ENCODE data around the gene TBCEL. TPM values are rescaled to one million over a fixed set of nuclear protein-coding genes. Genes with fewer than 3 reads are reported as not detected.

The TBCEL gene
- total RNA-seq, 2 experiments from 2014 or later, result 6.8 to 7.2 TPM

GRCh38 chr11:121070951-121071845 lies 47.3 kb downstream of the TBCEL start:
- Mint-ChIP-seq H3K36me3 (ENCODE audit: low read depth) (peaks cover 26% of the 10 kb centered on the region), H3K27me3 (no peaks in the 10 kb centered on the region), H3K9me3 (no peaks in the 10 kb centered on the region), H3K27ac (no peak overlapping the region), H3K4me1 (ENCODE audit: low read depth) (no peaks in the 10 kb centered on the region), H3K4me3 (no peak overlapping the region)
- CTCF ChIA-PET, result no interaction called here
- POLR2A ChIA-PET, result interaction anchor here (0.7 kb wide), 1 partner anchor 380 kb away, joined by 3 read pairs; no protein-coding TSS in a partner anchor
- no peak for TF ChIP-seq CTCF (IDR thresholded peaks at IDR 0.05)
- ATAC-seq, result no peak
- no peak for DNase-seq
- intact Hi-C loops (cut with micrococcal nuclease), result no loop called here

DNA sequence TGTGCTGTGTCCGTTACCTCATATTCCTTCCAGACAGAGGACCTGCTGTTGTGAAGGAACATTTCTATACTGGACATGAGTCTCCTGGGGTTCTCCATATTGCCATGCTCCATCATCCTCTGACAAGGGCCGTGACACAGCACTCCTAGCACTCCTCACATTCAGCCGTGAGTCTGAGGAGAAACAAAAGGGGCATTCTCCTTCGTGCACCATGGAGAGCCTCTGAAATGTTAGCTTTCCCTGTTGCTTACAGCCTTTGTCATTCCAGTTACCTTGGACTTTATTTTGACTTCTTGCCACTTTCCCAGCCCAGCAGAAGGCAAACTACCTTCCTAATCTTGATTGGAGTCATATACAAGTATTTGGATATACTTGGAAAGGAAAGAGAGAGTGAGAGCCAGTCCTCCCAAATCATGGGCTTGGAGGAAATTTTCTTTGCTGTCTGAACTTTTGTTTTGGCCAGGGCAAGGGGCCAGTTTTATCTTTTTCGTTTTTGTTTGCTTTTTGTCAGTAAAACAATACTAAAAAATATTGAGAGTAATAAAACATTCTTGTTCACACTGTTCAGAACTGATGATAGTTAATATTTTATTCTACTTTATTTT lies 48.0 kb downstream of the TBCEL start:
- Mint-ChIP-seq H3K4me1 (ENCODE audit: low read depth) (no peaks in the 10 kb centered on the region), H3K27me3 (no peaks in the 10 kb centered on the region), H3K4me3 (no peak overlapping the region), H3K27ac (no peak overlapping the region), H3K36me3 (ENCODE audit: low read depth) (peaks cover 26% of the 10 kb centered on the region), H3K9me3 (no peaks in the 10 kb centered on the region)
- intact Hi-C loops (cut with micrococcal nuclease), result no loop called here
- DNase-seq, result no peak
- ATAC-seq, result no peak
- ChIA-PET POLR2A (interaction anchor here (0.7 kb wide), 1 partner anchor 379 kb away, joined by 3 read pairs; no protein-coding TSS in a partner anchor), CTCF (no interaction called here)
- TF ChIP-seq CTCF (IDR thresholded peaks at IDR 0.05), result no peak

DNA sequence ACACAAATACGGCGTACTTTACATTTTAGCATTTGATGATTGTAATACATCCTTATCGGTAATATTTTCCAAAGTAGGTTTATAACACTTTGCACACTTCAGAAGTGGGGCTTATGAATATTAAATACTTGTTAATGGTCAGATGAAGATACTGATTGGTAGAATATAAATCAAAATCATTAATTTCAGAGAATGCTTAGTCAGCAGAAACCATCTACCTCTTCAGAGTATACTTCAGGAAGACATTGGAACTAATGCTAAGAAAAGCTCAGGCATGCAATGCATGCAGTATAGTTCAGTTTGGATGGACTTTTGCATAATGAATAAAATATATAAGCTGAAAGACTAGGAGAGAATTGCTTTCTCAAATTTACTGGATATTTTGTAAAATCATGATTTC lies 57.4 kb downstream of the TBCEL start:
- intact Hi-C loops (cut with micrococcal nuclease), result no loop called here
- H3K9me3 Mint-ChIP-seq, result no peaks in the 10 kb centered on the region
- no peak for ATAC-seq
- no peaks in the 10 kb centered on the region for H3K27me3 Mint-ChIP-seq
- no peak for TF ChIP-seq CTCF (IDR thresholded peaks at IDR 0.05)
- H3K27ac Mint-ChIP-seq, result no peak overlapping the region
- CTCF ChIA-PET, result no interaction called here
- POLR2A ChIA-PET, result no interaction called here
- peaks cover 8% of the 10 kb centered on the region for H3K4me1 Mint-ChIP-seq (ENCODE audit: low read depth)
- no peak overlapping the region for H3K4me3 Mint-ChIP-seq
- peaks cover 7% of the 10 kb centered on the region for H3K36me3 Mint-ChIP-seq (ENCODE audit: low read depth)
- DNase-seq, result no peak

- intact Hi-C loops (cut with micrococcal nuclease), result no loop called here
- ChIA-PET CTCF (interaction anchor here (1.3 kb wide), 1 partner anchor 112 kb away, joined by 5 read pairs; no protein-coding TSS in a partner anchor), POLR2A (no interaction called here)
- DNase-seq, result no peak
- H3K9me3 Mint-ChIP-seq, result no peaks in the 10 kb centered on the region
- no peaks in the 10 kb centered on the region for H3K27me3 Mint-ChIP-seq
- H3K4me3 Mint-ChIP-seq, result no peak overlapping the region
- ATAC-seq, result no peak
- H3K4me1 Mint-ChIP-seq (ENCODE audit: low read depth), result peaks cover 8% of the 10 kb centered on the region
- H3K27ac Mint-ChIP-seq, result no peak overlapping the region
- peaks cover 10% of the 10 kb centered on the region for H3K36me3 Mint-ChIP-seq (ENCODE audit: low read depth)
- no peak for TF ChIP-seq CTCF (IDR thresholded peaks at IDR 0.05)
Observed at GRCh38 chr11:121082219-121082618, 58.3 kb downstream of the TBCEL start.

DNA sequence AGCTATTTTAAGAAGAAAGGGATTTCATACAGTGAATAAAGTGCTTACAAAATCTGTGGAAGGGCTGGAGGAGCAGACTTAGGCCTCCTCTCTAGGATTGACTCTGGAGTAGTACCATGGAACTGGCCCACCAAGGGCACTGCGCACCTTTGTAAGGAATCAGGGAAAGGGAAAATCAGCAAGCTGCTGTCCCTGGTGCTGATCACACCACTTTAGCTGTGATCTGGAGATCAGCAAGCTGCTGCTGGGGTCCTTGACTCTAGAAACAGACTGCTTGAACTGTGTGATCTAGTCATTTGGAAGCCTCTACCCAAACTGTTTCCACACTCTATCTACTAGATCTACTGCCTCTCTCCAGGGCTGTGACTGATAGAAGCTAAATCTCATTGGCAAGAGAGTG lies 58.8 kb downstream of the TBCEL start:
- H3K9me3 Mint-ChIP-seq, result no peaks in the 10 kb centered on the region
- peaks cover 8% of the 10 kb centered on the region for H3K4me1 Mint-ChIP-seq (ENCODE audit: low read depth)
- no peaks in the 10 kb centered on the region for H3K27me3 Mint-ChIP-seq
- H3K36me3 Mint-ChIP-seq (ENCODE audit: low read depth), result peaks cover 13% of the 10 kb centered on the region
- no peak for TF ChIP-seq CTCF (IDR thresholded peaks at IDR 0.05)
- no peak for DNase-seq
- POLR2A ChIA-PET, result no interaction called here
- H3K4me3 Mint-ChIP-seq, result no peak overlapping the region
- ATAC-seq, result no peak
- intact Hi-C loops (cut with micrococcal nuclease), result no loop called here
- no peak overlapping the region for H3K27ac Mint-ChIP-seq
- CTCF ChIA-PET, result interaction anchor here (1.3 kb wide), 1 partner anchor 112 kb away, joined by 5 read pairs; no protein-coding TSS in a partner anchor

All from activated CD8-positive, alpha-beta T cell treated with anti-CD3 and anti-CD28 coated beads for 36 hours (primary cell).